Measurements from ENCODE around the gene FOXO3B.
A peak's percentile ranks its signal among the peaks of the same experiment; 100 is the strongest.
"Not testable (repeated sequence)": the region's sequence is repeated elsewhere in the genome, so short reads cannot be mapped to it uniquely, and the experiment has no call there.

The FOXO3B gene

DNA sequence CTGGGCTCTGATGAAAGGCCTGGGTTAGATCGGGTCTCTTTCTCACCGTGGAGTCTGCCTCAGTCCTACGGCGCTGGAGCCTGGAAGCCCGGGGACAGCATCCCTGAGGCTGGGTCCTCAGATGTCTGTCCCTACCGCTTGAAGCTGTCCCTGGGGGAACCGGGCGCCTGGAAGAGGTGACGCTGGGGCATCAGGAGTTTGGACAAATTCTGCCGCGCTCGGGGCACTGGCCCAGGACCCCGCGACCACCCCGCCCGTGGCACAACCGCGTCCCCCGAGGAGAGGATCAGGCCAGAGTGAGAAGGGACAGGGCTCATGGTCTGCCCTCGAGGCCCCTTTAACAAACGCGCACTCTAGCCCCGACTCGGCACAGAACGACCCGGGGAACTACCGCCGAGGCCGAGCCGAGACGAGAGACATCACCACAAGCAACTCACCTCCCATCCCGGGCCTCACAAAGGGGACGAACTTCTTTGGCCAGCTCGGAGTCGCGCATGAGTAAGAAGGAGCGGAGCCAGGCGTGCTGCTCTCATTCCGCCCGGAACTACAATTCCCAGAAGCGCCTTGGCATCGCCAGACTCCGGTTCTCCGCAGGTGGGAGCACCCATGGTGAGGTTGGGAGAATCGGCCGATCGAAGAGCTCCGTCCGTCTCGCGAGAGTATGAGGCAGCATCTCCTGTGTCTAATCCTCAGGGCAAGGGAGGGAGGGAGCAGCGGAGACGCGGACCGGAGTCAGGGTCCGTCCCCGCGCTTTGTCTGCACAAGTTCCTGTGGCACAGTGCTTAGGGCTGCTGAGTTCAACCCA is at the start of gene FOXO3B:
TSS of gene FOXO3B (minus strand) at position 548 of the 805 bp plus-strand sequence. CDS start 663 bp downstream, outside the sequence.
- peak; percentile 65 for DNase-seq (ENCODE audit: low read depth)

DNA sequence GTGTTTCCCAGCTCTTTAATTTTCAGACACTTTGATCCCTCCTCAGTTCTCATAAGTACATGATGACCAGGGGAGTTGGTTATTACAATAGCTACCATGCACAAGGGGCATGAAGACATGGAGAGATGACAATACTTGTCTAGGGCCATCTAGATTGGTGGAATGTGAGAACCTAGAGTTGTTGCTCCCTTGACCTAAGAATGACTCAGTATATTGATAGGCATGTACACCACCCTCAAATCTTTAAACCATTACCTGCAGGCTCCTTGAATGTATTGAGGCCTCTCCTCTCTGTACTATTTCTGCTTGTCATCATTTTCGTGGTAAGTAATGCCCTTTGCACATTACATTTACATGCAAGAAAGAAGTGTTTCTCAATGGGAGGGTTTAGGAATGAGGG is 41.4 kb upstream of the FOXO3B start:
- not testable (repeated sequence) for DNase-seq (ENCODE audit: low read depth)

DNA sequence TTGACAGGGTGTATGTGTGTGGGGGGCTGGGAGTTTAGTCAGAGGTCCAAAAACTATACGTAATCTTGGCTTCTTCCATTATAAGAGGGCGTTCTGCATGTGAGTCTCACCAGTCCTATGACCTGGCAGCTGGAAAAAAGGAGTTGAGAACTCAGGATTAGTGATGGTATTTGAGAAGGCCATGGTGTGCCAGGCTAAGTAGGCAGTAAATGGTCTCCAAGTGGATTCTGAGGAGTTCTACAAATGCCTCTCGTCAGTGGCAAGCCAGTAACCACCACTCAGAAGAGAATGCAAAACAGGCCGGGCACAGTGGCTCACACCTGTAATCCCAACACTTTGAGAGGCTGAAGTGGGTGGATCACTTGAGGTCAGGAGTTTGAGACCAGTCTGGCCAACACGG is 40.5 kb upstream of the FOXO3B start:
- DNase-seq (ENCODE audit: low read depth), result not testable (repeated sequence)

DNA sequence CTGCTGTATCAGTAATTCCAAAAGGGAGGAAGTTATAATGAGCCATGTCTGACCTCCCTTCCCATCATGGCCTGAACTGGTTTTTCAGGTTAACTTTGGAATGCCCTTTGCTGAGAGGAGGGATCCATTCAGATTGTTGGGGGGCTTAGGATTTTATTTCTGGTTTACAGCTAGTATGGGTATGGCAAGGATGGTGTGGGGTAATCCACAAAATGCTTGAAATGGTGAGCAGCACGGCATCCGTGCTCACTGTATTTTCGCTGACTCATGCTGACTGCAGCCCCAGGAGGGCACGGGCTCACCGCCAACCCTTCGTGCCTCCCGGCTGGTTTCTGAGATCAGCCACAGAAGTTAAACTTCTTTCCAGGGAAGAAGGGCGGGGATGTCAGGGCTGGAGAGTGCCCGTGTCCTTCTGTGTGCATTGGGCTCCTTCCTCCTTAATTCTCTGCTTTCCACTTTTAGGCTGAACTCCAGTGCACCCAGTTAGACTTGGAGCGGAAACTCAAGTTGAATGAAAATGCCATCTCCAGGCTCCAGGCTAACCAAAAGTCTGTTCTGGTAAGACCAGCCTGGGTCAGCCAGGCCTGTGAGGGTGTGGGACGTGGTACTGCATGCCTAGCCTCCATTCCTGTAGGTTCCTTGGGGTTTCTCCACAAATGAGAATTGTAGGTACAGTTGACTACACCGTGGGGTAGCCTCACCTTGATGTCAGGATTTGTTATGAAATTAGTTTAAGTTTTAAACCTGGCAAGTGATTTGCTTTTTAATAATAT is 39.8 kb upstream of the FOXO3B start:
- not testable (repeated sequence) for DNase-seq (ENCODE audit: low read depth)

DNA sequence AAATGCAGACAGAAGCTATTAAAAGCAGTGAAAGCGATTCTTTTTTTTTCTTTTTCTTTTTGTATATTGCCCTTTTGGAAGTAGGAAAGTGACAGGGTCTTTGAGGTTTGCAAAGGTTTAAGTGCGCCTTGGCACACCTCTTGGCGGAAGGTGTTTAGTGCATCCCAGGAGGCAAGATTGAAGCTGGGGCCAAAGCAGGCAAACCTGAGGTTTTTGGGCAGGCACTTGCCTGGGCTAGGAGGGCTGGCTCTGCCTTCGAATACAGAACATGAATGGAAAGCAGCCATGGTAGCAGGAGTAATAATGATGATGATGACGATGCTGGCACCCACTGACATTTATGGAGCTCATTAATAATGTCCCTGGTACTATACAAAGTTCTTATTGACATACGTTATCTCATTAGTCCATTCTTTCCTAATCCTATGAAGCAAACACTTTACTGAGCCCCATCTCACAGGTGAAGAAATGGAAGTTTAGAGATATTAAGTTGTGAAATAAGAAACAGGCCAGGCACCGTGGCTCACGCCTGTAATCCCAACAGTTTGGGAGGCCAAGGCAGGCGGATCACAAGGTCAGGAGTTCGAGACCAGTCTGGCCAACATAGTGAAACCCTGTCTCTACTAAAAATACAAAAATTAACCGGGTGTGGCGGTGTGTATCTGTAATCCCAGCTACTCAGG is 37.5 kb upstream of the FOXO3B start:
- DNase-seq (ENCODE audit: low read depth), result not testable (repeated sequence)

DNA sequence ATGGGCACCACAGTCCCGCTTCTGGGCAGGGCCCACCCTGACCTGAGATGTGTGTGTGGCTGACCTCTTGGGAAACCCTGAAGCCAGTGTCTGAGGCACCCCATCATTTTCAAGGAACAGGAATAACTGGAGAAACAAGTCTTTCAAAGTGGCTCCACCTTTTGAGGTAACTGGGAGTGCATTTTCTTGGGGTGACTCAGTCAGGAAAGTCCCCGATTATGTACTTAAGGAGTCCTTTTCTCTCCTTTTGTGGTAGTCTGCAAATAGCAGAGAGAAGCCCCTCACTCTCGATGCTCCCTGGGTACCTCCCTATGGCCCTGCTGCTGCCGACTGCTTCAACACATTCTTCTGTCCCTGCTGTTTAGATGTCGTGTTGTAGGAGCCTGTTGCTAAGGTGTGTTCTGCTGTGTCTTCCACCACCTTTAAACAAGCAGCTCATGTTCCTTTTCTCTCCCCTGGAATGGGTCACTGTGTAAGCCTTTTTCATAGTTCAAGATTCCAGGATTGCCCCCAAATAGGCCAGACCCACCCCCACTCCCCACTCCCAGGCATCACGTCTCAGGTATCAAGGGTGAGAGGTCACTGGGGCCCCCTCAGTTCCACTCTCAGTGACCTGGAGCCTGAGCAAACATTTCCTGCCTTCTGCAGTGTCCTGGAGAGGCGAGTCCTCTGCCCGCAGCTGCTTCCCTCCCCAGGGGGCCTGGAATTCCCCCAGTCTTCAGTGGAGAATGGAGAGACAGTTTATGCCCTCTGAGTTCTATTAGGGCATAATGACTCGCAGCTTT is 36.7 kb upstream of the FOXO3B start:
- not testable (repeated sequence) for DNase-seq (ENCODE audit: low read depth)

DNA sequence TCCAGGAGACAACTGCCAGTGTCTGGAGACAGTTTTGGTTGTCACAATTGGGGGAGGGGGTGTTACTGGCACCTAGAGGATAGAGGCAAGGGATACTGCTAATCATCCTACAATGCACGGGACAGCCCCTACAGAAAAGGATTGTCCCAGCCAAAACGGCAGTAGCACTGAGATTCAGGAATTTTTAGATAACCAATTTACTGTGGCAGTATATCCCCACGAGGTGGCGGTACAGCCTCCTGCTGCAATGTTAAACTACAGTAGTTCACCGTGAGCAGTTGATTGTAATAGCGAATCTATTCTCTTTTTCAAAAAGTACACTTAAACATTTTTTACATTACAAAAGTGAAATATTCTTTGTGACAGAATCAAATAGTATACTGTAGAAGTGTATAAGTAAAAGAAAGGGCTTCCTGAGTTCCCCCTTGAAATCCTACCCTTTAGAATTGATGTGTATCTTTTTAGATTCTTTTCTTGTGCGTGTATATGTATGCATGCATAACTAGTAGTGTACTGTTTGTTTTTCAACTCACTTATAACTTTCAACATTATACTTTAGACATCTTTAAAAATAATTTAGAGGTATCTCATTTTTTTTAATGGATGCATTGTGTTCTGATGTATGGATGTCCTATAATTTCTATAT is 30.4 kb upstream of the FOXO3B start:
- DNase-seq (ENCODE audit: low read depth), result peak; percentile 31

DNA sequence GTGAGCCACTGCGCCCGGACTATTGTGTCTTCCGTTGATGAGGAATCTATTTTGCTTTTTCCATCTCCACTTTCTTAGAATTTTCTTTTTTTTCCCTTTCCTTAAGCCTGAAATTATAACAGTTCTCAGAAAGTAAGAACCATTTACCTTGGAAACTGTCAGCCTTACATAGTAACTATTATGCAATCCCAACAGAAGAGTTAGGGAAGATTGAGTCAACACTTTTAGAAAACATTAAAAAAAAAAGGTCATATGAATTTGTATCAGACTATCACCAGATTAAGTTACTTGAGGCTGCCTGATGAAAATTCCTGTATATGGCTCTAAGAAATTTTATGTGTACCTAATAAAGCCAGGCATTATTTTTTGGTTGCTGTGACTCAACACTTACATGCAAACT is 26.1 kb upstream of the FOXO3B start:
- DNase-seq (ENCODE audit: low read depth), result not testable (repeated sequence)

DNA sequence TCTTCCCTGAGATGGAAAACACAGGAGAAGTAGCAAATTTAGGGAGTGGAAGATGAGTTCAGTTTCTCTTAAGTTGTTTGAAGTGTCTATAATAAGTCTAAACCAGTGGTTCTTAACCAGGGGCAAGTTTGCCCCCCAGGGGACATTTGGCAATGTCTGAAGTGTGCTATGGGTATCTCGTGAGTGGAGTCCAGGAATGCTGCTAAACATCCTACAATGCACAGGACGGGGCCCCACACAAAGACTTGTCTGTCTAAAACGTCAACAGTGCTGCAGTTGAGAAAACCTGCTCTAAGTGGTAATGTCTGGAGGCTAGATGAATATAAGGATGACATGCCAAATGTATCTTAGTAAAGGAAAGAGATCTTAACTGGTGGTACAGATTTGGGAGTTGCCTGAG is 23.8 kb upstream of the FOXO3B start:
- not testable (repeated sequence) for DNase-seq (ENCODE audit: low read depth)

DNA sequence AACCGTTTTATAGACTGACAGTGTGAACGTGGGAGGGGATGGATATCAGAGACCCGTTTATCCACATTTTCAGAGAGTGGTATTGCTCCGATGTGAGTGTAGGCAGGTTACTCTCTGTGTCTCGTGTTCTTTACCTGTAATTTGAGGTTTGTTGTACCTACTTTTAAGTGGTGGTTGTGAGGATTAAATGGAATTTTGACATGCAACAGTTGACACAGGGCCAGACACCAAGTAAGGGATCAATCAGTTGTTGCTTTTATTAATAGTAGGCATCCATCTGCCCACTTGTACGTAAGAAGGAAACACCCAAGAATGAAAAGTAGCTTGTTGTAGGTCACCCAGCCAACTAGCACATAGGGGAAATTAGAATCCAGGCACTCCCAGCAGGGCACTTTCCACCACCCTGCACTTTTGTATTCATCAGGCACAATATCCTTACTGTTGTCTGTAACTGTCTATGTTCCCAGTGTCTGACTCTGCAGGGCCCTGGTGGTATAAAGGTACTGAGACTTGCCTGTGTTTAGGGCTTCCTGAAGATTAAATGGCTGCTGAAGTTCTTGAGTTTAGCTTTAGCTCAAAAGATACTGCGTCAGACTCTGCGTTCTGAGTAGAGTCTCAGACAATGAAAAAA is 16.5 kb upstream of the FOXO3B start:
- not testable (repeated sequence) for DNase-seq (ENCODE audit: low read depth)

DNA sequence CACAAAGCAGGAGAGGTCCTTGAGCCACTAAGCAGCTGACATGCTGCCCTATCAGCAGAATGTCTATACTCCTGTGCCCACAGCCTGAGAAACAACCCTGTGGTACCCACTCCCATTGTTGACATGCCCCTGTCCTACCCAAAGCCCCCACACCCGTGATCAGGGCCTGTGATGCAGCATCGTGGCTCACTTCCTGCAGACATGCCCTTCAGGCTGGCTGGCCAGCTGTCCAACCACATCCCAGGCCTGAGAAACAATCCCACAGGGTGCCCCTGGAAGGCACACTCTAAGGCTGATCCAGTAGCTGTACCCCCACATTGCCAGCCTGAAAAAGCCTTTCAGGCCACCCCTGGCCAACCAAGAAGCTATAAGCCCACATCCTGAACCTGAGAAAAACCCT is 13.0 kb upstream of the FOXO3B start:
- DNase-seq (ENCODE audit: low read depth), result not testable (repeated sequence)

DNA sequence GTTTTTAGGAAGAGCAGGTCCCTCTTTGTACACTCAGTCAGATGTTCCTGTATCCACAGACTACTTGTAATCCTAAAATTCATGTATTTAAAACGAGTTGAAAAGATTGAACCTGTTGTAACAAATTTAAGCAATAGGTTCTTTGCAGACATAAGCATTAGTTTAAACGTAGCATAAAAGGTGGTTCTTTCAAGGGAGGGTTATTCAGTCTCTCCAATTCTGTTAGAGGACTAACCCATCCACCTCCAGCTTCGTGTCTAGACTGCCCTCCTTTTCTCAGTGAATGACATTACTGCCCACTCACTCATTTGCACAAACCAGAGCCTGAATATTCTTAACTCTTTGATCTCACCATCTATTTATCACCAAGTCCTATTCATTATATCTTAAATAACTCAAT is 554 bp upstream of the FOXO3B start:
- DNase-seq (ENCODE audit: low read depth), result not testable (repeated sequence)

DNA sequence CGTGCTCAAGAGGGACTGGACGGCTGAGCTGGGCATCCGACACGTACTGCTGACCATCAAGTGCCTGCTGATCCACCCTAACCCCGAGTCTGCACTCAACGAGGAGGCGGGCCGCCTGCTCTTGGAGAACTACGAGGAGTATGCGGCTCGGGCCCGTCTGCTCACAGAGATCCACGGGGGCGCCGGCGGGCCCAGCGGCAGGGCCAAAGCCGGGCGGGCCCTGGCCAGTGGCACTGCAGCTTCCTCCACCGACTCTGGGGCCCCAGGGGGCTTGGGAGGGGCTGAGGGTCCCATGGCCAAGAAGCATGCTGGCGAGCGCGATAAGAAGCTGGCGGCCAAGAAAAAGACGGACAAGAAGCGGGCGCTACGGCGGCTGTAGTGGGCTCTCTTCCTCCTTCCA is 4.7 kb downstream of the FOXO3B start:
- DNase-seq (ENCODE audit: low read depth), result not testable (repeated sequence)

DNA sequence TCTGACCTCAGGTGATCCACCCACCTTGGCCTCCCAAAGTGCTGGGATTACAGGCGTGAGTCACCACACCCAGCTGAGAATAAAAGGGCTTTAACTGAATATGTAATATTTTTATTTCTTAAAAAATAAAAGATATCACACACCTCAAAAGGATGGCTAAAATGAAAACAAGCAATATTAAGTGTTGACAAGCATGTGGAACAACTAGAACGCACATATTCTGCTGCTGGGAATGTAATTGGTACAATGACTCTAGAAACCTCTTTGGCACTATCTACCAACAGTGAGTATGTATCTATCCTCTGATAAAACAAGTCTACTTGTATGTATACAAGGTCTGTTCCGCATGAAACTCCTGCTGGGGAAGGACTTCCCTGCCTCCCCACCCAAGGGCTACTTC is 5.2 kb downstream of the FOXO3B start:
- DNase-seq (ENCODE audit: low read depth), result not testable (repeated sequence)

DNA sequence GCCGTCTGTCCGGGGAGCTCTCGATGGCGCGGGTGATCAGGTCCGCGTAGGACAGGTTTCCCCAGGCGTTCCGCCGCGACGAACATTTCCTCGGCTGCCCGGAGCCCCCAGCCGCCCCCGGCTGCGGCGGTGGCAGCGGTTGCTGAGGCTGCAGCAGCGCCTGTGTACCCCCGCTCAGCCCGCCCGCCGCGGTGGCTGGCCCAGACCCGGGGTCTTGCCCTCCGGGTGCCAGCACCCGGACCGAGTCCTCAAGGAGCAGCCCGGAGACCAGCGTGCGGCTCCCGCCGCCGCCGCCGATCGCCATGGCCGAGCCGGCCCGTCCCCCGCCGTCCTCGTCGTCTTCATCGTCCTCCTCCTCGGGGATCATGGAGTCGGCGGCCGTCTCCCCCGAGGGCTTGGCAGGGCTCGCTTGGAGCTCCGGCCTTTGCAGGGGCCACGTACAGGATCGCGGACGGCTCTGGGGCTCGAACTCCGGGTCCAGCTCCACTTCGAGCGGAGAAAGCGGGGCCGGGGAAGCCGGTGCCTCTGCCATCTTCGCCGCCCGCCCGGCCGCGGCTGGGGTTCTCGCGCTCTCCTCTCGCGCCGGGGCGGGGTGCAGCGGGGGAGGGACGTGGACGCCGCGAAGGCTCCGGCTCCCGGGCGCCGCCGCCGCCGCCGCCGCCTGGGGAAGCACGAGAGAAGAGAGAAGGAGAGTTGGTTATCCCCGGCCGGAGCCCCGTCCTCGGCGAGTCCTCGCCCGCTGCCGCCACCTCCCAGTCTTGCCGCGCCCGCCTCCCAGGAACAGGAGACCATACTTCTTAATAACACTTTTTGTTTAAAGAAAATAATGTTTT is 9.5 kb downstream of the FOXO3B start:
- not testable (repeated sequence) for DNase-seq (ENCODE audit: low read depth)

DNA sequence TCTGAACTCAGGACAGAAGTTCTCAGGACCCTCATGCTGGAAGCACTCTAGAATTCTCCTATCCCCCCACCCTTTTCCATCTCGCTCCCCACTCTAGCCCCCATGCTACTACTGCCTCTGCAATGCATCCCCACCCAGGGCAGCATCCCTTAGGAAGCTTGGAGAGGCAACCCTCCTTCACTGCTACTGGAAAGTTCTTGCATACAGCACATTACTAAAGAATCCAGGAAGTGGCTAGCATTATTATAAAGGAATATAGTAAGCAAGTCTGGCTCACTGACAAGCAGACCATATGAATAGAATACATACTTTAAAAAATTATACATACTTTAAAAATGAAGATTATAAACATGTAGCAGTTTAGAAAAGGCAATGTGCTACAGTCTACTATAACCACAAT is 13.5 kb downstream of the FOXO3B start:
- not testable (repeated sequence) for DNase-seq (ENCODE audit: low read depth)

DNA sequence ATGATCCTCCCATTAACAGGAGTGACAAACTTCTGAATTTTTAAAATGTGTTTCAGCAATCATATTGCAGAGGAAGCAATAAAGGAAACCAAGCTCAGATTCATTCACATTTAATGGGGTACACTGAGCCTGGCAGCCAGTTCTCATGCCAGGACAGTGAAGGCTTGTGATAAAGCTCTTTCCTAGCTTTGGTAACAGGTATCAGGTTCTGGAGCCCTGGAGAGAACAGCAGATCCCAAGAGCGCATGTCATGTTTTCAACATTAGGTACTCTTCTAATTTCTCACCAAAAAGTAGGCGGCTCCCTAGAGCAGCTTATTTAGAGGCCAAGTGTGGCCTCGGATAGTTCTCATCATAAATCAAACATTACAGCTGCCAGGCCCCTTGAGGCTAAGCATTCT is 14.6 kb downstream of the FOXO3B start:
- not testable (repeated sequence) for DNase-seq (ENCODE audit: low read depth)

DNA sequence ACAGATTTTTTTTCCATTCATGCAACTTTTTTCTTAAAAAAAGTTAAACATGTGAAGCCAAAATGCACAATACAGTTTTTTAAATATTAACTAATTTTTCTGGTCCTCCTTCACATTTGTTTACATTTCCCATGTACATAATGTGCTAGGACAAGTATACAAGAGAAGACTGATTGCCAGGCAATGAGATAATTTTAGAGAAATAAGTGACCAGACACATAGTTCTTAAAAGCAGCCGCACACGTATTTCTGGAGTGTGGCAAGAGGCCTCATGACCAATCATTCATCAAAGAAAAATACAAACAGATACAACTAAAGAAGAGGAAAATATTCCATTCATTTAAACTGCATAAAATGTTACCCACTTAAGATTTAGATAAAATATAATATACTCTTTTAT is 15.8 kb downstream of the FOXO3B start:
- DNase-seq (ENCODE audit: low read depth), result not testable (repeated sequence)

DNA sequence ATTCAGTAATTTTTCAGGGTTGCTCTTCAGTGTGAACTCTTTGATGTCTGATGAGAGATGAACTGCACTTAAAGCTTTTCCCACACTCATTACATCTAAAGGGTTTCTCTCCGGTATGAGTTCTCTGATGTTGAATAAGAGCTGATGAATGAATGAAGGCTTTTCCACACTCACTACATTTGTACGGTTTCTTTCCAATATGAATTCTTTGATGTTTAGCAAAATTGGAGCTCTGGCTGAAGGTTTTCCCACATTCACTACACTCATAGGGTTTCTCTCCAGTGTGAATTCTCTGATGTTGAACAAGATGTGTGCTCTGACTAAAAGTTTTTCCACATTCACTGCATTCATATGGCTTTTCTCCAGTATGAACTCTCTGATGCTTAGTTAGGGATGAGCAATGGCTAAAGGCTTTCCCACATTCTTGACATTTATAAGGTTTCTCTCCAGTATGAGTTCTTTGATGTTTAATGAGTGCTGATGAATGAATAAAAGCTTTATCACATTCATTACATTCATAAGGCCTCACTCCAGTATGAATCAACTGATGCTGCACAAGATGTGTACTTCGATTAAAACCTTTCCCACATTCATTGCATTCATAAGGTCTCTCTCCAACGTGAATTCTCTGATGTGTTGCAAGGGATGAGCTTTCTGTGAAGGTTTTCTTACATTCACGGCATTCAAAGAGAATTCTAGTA is 20.0 kb downstream of the FOXO3B start:
- DNase-seq (ENCODE audit: low read depth), result not testable (repeated sequence)

All from activated T-cell treated with anti-CD3 and anti-CD28 coated beads for 24 hours (primary cell).